Brain pericyte (primary cell): Measurements from ENCODE around the gene TMEM184B.

Source experiments
- DNase-seq: peaks from one replicate; pipeline ENCODE4 v3.0.0-alpha.2; 2012; ENCODE audit warnings: low read depth, low spot score

TMEM184B gene

GRCh38 chr22:38226853-38227649 is 45.8 kb downstream of the TMEM184B start:
- DNase-seq = no peak

DNA sequence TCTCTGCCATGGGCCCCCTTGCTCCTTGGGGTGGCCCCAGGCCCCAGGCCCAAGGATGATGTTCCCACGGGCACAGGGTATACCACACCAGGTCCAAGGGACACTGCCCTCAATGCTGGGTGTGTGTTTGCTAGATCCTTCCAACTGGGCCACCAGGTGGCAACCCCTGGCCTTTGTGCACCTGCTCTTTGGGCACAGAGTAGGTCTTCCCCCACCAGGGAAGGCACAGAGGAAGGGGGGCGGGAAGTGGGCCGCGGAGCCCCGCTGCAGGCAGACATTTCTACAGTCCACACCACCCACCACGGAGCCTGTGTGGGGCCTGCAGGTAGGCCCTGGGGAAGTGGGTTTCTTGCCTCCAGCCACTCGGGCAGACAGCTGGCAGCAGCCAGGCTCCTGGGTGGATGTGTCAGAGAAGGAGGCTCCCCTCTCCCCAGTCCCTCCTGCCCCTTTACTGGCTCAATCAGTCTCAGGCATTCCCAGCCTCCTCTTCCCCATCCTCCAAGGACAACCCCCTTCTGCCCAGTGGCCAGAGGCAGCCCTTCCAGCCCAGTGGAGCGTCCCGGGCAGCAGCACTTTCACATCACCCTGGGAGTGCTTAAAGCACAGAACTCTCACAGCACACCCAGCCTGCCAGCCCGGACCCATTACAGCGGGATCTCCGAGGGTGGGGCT is 49.4 kb downstream of the TMEM184B start:
- DNase-seq = no peak

GRCh38 chr22:38222797-38223119 is 50.1 kb downstream of the TMEM184B start:
- no peak for DNase-seq

GRCh38 chr22:38221908-38222796 is 50.7 kb downstream of the TMEM184B start:
- DNase-seq = no peak

DNA sequence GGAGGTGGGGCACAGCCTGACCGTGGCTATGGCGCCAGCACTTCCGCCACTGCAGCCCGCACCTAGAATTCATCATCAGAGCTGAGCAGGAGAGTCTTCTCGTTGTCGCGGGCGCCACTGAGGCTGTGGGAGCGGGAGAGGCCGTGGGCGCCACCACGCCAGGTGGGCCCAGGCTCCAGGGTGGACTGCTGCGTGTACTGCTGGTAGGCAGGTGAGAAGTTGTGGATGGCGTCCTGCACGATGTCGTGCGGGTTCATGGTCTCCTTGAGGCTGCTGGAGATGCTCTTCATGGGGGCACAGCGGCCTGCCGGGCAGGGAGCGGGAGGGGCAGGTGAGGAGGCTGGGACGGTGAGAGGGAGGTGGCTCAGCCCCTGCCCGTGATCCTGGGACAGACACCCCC is 51.4 kb downstream of the TMEM184B start:
- DNase-seq = no peak

- no peak for DNase-seq
These were observed 52.0 kb downstream of the TMEM184B start for GRCh38 chr22:38220653-38221386.

GRCh38 chr22:38220163-38220562 is 52.6 kb downstream of the TMEM184B start:
- DNase-seq = no peak

GRCh38 chr22:38219632-38220031 is 53.2 kb downstream of the TMEM184B start:
- no peak for DNase-seq

GRCh38 chr22:38218661-38219622 is 53.9 kb downstream of the TMEM184B start:
- peak; percentile 69 for DNase-seq

- no peak for DNase-seq
These were observed 57.4 kb downstream of the TMEM184B start for GRCh38 chr22:38215156-38216038.

DNA sequence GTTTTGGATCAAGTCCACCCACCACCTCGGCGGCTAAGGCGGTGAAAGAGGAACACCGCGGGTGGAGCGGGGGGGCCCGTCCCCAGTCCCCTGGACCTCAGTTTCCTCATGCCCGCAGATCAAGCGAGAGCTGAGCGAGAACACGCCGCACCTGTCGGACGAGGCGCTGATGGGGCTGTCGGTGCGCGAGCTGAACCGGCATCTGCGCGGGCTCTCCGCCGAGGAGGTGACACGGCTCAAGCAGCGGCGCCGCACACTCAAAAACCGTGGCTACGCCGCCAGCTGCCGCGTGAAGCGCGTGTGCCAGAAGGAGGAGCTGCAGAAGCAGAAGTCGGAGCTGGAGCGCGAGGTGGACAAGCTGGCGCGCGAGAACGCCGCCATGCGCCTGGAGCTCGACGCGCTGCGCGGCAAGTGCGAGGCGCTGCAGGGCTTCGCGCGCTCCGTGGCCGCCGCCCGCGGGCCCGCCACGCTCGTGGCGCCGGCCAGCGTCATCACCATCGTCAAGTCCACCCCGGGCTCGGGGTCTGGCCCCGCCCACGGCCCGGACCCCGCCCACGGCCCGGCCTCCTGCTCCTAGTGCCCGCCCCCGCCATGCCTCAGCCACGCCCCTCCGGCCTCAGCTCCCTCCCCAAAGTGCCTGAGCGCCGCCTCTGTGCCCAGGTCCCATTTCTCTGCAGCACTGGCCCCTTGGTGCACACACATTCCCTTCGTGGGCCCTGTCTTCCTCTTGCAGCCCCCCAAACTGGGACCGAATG is 58.3 kb downstream of the TMEM184B start:
- no peak for DNase-seq

- no peak for DNase-seq
These were observed 58.9 kb downstream of the TMEM184B start for GRCh38 chr22:38213990-38214301.

GRCh38 chr22:38213319-38213989 is 59.4 kb downstream of the TMEM184B start:
- DNase-seq = no peak

DNA sequence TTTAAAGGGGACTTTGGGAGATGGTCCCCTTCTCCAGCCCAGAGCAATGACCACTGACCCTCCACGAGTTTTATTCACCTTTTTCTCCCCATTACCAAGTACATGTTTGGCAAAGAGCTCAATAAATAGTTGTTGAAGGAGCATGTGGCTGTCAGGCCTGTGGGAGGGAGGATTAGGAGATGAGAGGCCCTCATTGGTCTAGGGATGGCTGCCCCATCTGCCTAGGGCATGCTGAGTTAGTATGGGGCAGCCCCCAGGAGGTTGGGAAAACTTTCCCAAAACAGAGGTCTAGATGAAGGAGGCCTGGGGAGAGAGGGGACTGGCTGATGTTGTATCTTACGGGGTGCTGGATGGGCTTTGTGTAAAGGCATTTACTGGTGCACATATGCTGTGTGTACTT is 60.4 kb downstream of the TMEM184B start:
- no peak for DNase-seq

DNA sequence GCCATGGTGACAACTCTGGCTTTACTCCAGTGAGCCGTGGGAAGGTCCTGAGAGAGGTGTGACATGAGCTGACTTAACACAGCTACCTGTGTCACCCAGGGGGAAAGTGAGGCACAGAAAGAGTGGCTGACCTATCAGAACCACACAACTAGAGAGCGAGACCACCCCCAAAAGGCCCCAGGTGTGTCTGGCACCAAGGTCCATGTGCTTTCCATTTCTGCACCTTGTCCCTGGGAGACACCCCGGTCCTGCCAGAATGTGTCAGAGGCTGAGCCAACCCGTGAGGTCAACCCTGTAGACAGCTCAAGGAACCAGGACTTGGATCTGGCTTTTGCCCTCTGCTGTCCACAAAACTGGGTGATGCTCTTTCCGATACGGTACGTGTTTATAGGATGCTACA is 61.3 kb downstream of the TMEM184B start:
- no peak for DNase-seq

DNA sequence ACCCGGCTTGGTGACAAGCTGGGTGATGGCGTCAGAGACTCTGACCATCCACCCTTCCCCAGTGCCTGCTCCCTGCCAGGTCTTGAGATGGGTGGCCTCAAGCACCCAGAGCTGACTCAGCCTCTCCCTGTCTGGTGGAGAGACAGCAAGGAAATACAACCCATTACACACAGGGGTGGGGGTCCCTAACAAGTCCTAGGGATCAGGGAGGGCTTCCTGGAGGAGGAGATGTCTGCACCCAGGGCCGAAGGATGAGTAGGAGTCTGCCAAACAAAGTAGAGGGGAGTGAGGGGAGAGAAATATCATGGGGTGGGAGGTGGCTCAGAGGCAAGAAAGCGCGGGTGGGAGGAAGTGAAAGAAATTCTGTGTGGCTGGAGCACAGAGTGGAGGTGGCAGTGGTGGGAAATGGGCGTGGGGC is 64.2 kb downstream of the TMEM184B start:
- no peak for DNase-seq

DNA sequence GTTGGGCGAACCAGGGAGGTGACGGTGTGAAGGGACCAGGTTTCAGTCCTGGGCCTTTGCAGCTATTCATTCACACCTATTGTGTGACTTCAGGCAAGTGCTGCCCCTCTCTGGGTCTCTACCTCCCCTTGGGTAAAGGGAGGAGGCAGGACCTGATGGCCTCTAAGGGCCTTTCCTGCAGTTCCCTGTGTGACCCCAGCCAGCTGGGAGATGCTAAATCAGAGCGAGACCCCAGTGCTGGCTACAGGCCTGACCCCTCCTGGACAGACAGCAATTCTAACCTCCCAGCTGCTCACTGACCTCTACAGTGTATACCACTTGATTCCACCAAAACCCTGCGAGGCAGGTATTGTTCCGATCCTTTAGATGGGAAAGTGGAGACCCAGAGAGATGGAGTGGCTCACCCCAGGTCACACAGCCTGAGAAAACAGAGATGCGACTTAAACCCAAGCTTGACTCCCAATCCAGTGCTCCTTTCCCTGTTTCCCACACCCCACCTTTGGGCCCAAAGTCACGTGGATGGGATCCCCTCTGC is 64.8 kb downstream of the TMEM184B start:
- no peak for DNase-seq
